Endothelial cell of umbilical vein (primary cell): ENCODE data around the gene RDX. TPM values are rescaled to one million over a fixed set of nuclear protein-coding genes. Genes with fewer than 3 reads are reported as not detected.

Source experiments
- BruUV-seq: library from RNA; stranded (reverse); fragments of 400-500 nt; replicated peaks from 2 replicates; lab custom pipeline; 2021; lab: Mats Ljungman, UMichigan
- CTCF ChIA-PET: fragments of 300-600, 350-600 bp; sonication (Branson Sonifier 250); formaldehyde crosslinking; loops from one replicate; lab custom pipeline; 2021; ENCODE audit warnings: antibody characterized with exemption, inconsistent platforms; lab: Charles Lee
- POLR2A ChIA-PET: fragments of 300-600, 350-600 bp; sonication (Branson Sonifier 250); formaldehyde crosslinking; loops from one replicate; lab custom pipeline; 2021; ENCODE audit warnings: antibody characterized with exemption, inconsistent platforms; lab: Charles Lee
- DNase-seq: peaks from one replicate; pipeline ENCODE4 v3.0.0-alpha.2; 2011; ENCODE audit warnings: low read depth, low spot score
- FAIRE-seq: peaks from 2 replicates; lab custom pipeline; 2011; peaks lifted over from hg19 to GRCh38; lab: Jason Lieb, UNC
- H2AFZ ChIP-seq: 2 replicates; pipeline ENCODE4 v1.6.0; 2012; ENCODE audit warnings: low read depth, low read length, control low read depth, inconsistent platforms
- H3K27ac ChIP-seq: 2 replicates; pipeline ENCODE4 v1.5.1; 2011; ENCODE audit warnings: low read depth, mild to moderate bottlenecking, control low read depth, low read length, moderate library complexity; ENCODE audit not compliant: insufficient read depth
- H3K27me3 ChIP-seq, 2 experiments: 2 replicates each; pipeline versions ENCODE4 v1.6.0 to v1.6.1; 2011; ENCODE audit warnings: low read length in 2 of 2, mixed read lengths in 1 of 2; ENCODE audit not compliant: control insufficient read depth in 2 of 2, insufficient read depth in 2 of 2
- H3K36me3 ChIP-seq, 2 experiments: 2 replicates in 1 of 2; 3 replicates in 1 of 2; pipeline ENCODE4 v1.5.1; 2011; ENCODE audit warnings: low read length in 2 of 2, mild to moderate bottlenecking in 1 of 2, moderate library complexity in 1 of 2; ENCODE audit not compliant: control insufficient read depth in 2 of 2, insufficient read depth in 2 of 2; ENCODE audit errors: extremely low read depth in 1 of 2
- H3K4me1 ChIP-seq: 3 replicates; pipeline ENCODE4 v1.5.1; 2011; ENCODE audit warnings: mild to moderate bottlenecking, low read length; ENCODE audit not compliant: control insufficient read depth, insufficient read depth; ENCODE audit errors: extremely low read depth
- H3K4me2 ChIP-seq: 2 replicates; pipeline ENCODE4 v1.6.1; 2011; ENCODE audit warnings: low read length, control low read depth, mixed read lengths; ENCODE audit not compliant: insufficient read depth
- H3K4me3 ChIP-seq, 3 experiments: fragments of 200-600 bp in 1 of 3; sonication (generic), shearing (Covaris generic) in 1 of 3; replicated peaks in 1 of 3; 2 replicates each; pipeline ENCODE4 v1.5.1; 2011 to 2016; ENCODE audit warnings: control low read depth in 3 of 3, low read length in 3 of 3, mild to moderate bottlenecking in 2 of 3, inconsistent platforms in 1 of 3, low read depth in 1 of 3, moderate library complexity in 1 of 3; ENCODE audit not compliant: insufficient read depth in 1 of 3
- H3K79me2 ChIP-seq: 2 replicates; pipeline ENCODE4 v1.6.0; 2012; ENCODE audit warnings: low read length, inconsistent platforms; ENCODE audit not compliant: control insufficient read depth, insufficient read depth
- H3K9ac ChIP-seq: replicated peaks from 2 replicates; pipeline ENCODE3; 2011; ENCODE audit warnings: low read length, control low read depth; ENCODE audit not compliant: insufficient read depth; ENCODE audit errors: extremely low read depth
- H3K9me1 ChIP-seq: replicated peaks from 3 replicates; pipeline ENCODE4 v1.6.0; 2011; ENCODE audit warnings: mild to moderate bottlenecking, low read length; ENCODE audit not compliant: control insufficient read depth, insufficient read depth; ENCODE audit errors: extremely low read depth
- H3K9me3 ChIP-seq: replicated peaks from 2 replicates; pipeline ENCODE4 v1.5.1; 2012; ENCODE audit warnings: low read length, inconsistent platforms; ENCODE audit not compliant: control insufficient read depth, insufficient read depth
- H4K20me1 ChIP-seq: replicated peaks from 2 replicates; pipeline ENCODE3; 2011; ENCODE audit warnings: mild to moderate bottlenecking, low read length; ENCODE audit not compliant: control insufficient read depth, insufficient read depth; ENCODE audit errors: extremely low read depth
- CTCF ChIP-seq, 2 donors: IDR thresholded peaks; 1 replicate in 1 of 2; 2 replicates in 1 of 2; pipeline ENCODE4 v1.5.1; 2011; ENCODE audit warnings: low read length in 2 of 2, mild to moderate bottlenecking in 2 of 2, moderate library complexity in 2 of 2, control low read depth in 1 of 2, inconsistent platforms in 1 of 2, low read depth in 1 of 2; ENCODE audit not compliant: insufficient read depth in 1 of 2; ENCODE audit errors: extremely low read depth in 1 of 2
- EZH2 ChIP-seq: IDR thresholded peaks from 2 replicates; pipeline ENCODE4 v1.6.1; 2012; ENCODE audit warnings: borderline replicate concordance, low read depth, mild to moderate bottlenecking, moderate library complexity, low read length, inconsistent platforms; ENCODE audit not compliant: severe bottlenecking
- FOS ChIP-seq: IDR thresholded peaks from 2 replicates; pipeline ENCODE4 v1.6.1; 2011; ENCODE audit warnings: mild to moderate bottlenecking, low read length, moderate library complexity, borderline replicate concordance; ENCODE audit not compliant: insufficient read depth
- GATA2 ChIP-seq: IDR thresholded peaks from 2 replicates; pipeline ENCODE4 v1.7.0; 2011; ENCODE audit warnings: low read depth, mild to moderate bottlenecking, moderate library complexity, mixed read lengths, low read length; ENCODE audit not compliant: insufficient read length, insufficient read depth
- JUN ChIP-seq: IDR thresholded peaks from 2 replicates; pipeline ENCODE4 v1.6.1; 2011; ENCODE audit warnings: borderline replicate concordance, low read depth; ENCODE audit not compliant: insufficient read length, insufficient read depth
- MAX ChIP-seq: IDR thresholded peaks from 2 replicates; pipeline ENCODE4 v1.6.1; 2011; ENCODE audit not compliant: insufficient read depth, insufficient read length
- MYC ChIP-seq: IDR thresholded peaks from one replicate; pipeline ENCODE4 v1.6.1; 2011; ENCODE audit warnings: mild to moderate bottlenecking, low read depth, low read length
- POLR2A ChIP-seq: IDR thresholded peaks from 2 replicates; pipeline ENCODE4 v1.6.1; 2012; ENCODE audit warnings: low read depth, mild to moderate bottlenecking, control low read depth, low read length
- POLR2AphosphoS5 ChIP-seq: IDR thresholded peaks from 2 replicates; pipeline ENCODE4 v1.6.1; 2012; ENCODE audit warnings: low read depth, mild to moderate bottlenecking, control low read depth, low read length, moderate library complexity; ENCODE audit not compliant: insufficient read depth
- dilution Hi-C: fragments of 300-500 bp; cut with MboI; formaldehyde crosslinking; loops from one replicate; pipeline ENCODE4 v1.15.0; 2019; ENCODE audit warnings: low sequenced_read_pairs; ENCODE audit not compliant: extremely low pct_ligation_motif_present
- intact Hi-C: fragments of 100-400 bp; cut with micrococcal nuclease; formaldehyde crosslinking; loops from one replicate; pipeline ENCODE4 v1.10.0; 2022
- polyA plus RNA-seq, 4 experiments: library from polyadenylated mRNA; depleted of rRNA in 3 of 4; stranded (reverse) in 3 of 4; unstranded in 1 of 4; fragments of >200 nt; gene quantifications; 2 replicates each; pipeline versions ENCODE4 v1.2.1 to v1.2.3, GENCODE V29; 2011 to 2012; ENCODE audit warnings: missing spikeins in 1 of 4
- total RNA-seq: library from RNA; stranded (reverse); gene quantifications from 2 replicates; pipeline ENCODE4 v1.2.3, GENCODE V29; 2021

RDX gene
- total and polyA plus RNA-seq, 2 donors (not counting 3 experiments of a cell fraction or from before 2014, with no cell fraction given): 47.9 to 280 TPM

DNA sequence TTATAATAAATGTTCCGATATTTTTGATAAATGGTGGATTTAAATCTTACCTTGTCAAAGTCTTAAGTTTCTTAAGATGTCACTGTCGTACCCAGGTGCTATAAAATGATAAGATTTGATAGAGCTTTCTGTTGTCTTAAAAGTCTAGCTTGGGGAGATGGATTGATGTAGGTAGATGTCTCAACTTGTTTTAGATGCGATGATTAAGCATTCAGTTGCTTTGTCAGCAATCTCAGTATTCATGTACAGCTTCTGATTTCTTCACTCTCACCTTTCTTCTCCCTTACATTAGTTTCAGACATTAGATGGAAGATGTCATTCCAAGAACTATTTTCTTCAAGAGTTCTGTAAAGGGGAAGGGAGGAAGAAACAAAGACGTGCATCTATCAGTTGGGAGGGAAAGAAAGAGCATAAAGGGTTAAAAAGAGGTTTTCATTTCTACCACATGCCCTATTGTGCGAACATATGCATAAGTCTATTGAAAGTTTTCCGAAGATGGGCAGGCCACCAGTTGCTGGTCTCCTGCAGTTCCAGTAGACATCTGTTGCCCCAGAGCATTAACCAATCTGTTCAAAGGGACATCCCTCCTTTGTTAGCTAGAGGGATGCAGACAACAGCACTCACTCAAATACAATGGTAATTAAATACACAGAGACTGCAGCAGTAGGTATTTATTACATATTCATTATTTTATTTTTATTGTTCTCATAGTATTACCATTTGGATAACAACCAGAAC is 164.9 kb downstream of the RDX start:
- no TSS peak for BruUV-seq
- POLR2A ChIA-PET: no interaction called here
- FAIRE-seq: no peak

More for the DNA sequence above, 164.9 kb downstream of the RDX start:
- H3K79me2 ChIP-seq: peaks cover 31% of the 10 kb centered on the region
- no peak overlapping the region for H3K27ac ChIP-seq
- no peak overlapping the region for H3K9ac ChIP-seq
- CTCF ChIA-PET: interaction anchor here (1.3 kb wide), 1 partner anchor 8 kb away, joined by 4 read pairs; no protein-coding TSS in a partner anchor
- no peak for DNase-seq
- H4K20me1 ChIP-seq: peaks cover 3% of the 10 kb centered on the region
- TF ChIP-seq MAX (no peak), EZH2 (no peak), POLR2A (no peak), POLR2AphosphoS5 (no peak), JUN (no peak), FOS (no peak), CTCF (IDR thresholded peaks at IDR 0.05; ENCODE audit: extremely low read depth in 1 of 2, insufficient read depth in 1 of 2, low read depth in 1 of 2, low read length in 2 of 2) (no peak), MYC (no peak), GATA2 (no peak)
- dilution Hi-C loops (no loop called here), intact Hi-C loops (no loop called here)
- no peaks in the 10 kb centered on the region for H3K27me3 ChIP-seq
- H2AFZ ChIP-seq: no peak overlapping the region
- H3K4me1 ChIP-seq: no peaks in the 10 kb centered on the region
- H3K36me3 ChIP-seq: no peaks in the 10 kb centered on the region
- H3K4me3 ChIP-seq: no peak overlapping the region
- H3K9me1 ChIP-seq: no peaks in the 10 kb centered on the region
- no peak overlapping the region for H3K4me2 ChIP-seq
- H3K9me3 ChIP-seq: no peaks in the 10 kb centered on the region
